NCI-H1105 (cell line): Measurements from ENCODE around the gene TSPAN18.

Source experiments
- DNase-seq: peaks from one replicate; lab custom pipeline; 2025; lab: John Stamatoyannopoulos, UW

The TSPAN18 gene

DNA sequence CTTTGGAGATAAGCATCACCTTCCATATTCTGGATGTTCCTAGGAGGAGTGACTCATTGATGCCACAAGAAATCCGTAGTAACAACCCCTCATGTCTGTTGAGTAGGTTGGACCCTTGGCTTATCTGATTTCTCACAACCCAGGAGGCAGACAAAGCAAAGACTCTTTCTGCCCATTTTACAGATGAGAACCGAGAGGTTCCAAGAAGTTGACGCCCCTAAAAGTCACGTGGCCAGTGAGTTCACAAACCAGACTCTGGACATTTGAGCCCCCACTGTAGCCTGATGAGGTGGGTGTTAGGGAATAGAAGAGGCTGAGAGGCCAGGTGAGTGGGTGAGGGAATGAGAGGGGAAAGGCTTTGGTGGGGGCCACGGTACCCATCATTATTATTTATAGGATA lies 70.3 kb downstream of the TSPAN18 start:
- DNase-seq: no peak

DNA sequence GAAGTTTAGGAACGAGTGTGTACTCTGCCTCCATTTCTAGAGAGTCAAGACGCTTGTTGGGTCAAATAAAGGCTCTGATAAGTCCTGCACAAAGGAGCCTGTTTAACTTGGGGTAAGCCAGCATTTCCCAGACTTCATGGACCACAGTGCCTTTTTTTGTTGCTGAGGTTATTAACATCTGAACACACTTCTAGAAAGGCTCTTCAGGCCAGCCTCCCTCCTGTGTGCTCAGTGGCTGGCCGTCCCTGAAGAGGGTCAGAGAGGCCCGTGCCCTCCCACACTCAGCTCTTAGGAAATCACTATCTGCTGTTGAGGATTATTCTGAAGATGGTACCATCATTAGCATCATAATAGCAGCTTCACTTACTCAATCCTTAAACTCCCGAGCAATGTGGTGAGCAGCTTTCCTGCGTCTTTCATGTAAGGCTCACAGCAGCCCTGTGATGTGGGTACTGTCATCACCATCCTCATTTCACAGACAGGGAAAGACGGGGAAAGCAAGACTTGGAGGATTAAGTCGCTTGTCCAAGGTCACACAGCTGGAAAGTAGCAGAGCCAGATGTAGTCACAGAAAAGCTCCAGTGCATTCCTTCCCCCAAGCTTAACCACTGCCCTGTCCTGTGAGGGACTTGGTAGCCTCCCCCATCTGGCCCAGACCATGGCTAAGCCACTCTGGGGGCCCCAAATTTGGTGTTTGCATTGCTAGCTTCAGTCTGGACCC lies 71.3 kb downstream of the TSPAN18 start:
- DNase-seq: no peak

DNA sequence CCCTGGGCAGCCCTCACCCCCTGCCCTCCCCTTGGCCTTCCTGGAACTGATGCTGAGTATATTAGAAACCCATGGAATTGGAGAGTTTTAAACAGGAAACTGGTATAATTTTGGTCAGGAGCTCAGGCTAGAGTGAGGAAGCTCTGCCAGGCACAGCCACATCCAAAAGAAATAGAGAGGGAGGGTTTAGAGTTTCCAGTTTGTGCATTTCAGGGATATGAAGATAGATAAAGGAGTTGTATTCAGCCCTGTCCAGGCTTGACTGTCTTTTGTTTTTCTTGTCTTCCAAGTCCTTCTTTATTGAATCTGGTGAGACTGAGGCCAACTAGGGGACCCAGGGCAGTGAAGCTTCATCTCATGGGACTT lies 71.8 kb downstream of the TSPAN18 start:
- no peak for DNase-seq

DNA sequence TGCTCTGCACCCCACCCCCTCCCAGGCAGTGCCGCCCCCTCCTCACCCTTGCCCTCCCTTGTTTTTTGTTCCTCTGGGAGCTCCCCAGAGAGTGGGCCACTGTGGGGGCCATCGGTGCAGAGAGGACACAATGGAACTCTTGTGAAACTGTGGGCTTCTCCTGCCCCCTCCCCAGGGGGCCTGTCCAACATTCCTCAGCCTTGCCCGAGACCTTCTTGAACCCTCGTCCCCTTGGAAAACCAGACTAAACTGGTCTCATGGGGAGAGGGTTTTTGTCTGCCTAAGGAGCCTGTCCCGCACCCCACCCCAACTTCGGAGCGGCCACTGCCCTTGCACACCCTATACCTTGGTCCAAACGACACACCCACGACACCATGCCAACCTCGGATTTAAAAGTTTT lies 72.2 kb downstream of the TSPAN18 start:
- no peak for DNase-seq

DNA sequence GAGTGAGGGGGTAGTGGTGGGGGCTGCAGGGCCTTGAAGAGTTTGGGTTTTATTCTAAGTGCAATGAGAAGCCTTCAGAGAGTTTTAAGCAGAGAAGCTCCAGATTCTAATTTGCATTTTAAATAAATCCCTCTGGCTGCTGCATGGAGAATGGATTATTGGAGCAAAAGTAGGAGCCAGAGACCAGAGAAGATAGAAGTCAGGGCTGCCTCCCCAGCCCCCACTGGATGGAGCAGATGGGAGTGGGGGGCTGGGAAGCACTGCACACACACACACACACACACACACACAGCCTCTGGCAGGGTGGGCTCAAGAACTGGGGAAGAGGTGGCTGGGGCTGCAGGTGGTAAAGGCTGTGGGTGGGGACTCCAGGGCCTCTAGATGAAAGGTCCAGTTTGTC lies 75.6 kb downstream of the TSPAN18 start:
- DNase-seq: no peak

DNA sequence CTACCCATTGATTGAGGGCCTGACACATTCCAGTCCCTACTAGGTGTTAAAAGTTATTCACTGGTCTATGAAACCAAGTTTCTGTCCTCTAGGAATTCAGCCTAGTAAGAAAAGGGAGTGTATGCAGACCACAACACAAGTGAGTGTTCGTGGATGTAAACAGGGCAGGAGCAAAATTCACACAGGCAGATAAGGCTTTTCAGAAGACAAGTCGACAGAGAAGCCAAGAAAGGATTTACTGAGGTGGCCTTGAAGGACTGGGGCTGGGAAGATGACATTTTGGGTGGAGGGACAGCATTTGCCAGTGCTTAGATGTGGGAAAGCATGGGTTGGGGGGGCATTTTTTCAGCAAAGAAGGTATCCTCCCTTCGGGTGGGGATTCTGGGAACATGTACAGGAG lies 76.2 kb downstream of the TSPAN18 start:
- DNase-seq: no peak

DNA sequence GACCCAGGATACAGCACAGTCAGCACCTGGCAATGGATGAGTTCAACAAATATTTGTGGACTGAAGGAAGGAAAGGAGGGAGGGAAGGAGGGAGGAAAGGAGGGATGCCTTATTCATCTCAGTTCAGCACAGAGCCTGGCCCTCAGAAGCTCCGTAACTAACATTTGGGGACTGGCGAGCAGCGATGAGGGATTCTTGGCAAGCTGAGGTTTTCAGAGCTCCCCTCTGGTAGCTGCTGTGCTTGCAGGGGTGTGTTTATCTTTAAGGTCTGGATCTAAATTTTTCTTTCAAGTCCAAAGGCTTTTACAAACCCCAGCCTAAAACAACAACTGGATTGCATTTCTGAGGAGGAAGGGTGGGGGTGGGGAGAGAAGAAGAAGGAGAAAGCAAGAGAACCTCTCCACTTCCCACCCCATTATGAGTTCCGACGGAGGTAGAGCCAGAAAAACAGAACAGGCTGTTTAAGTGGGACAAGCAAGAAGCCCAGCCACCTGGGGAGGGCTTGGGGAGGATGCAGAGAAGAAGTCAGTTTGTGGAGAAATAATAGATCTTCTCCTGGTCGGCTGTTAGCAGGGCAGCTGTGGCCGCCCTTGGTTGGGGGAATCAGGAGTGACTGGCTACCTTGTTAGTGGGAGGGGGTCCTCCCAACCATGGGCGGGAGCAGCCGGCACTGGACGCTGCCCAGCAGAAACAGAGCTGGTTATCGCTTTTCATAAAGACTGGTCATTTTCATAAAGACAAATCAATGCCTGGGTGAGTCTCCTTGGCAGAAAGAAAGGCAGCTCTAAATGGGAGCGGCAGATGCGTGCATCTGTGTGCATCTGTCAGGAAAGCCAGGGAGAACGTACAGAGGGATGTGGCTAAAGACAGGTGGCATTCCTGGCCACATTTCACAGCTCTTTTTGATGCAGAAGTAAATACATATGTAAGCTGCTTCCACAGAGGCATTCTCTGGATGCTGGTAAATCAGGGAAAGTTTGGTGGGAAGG lies 78.0 kb downstream of the TSPAN18 start:
- no peak for DNase-seq

DNA sequence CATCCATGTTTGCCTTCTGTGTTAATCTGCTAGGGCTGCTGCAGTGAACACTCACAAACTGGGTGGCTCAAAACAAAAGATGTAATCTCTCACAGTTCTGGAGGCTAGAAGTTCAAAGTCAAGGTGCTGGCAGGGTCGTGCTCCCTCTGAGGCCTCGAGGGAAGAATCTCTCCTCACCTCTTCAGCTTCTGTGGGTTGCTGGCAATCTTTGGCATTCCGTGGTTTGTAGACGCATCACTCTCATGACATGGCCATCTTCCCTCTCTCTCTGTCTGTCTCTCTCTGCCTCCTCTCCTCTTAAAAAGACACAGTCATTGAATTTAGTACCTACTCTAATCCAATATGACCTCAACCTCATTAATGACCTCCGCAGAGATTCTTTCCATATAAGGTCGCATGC lies 78.8 kb downstream of the TSPAN18 start:
- DNase-seq: no peak

DNA sequence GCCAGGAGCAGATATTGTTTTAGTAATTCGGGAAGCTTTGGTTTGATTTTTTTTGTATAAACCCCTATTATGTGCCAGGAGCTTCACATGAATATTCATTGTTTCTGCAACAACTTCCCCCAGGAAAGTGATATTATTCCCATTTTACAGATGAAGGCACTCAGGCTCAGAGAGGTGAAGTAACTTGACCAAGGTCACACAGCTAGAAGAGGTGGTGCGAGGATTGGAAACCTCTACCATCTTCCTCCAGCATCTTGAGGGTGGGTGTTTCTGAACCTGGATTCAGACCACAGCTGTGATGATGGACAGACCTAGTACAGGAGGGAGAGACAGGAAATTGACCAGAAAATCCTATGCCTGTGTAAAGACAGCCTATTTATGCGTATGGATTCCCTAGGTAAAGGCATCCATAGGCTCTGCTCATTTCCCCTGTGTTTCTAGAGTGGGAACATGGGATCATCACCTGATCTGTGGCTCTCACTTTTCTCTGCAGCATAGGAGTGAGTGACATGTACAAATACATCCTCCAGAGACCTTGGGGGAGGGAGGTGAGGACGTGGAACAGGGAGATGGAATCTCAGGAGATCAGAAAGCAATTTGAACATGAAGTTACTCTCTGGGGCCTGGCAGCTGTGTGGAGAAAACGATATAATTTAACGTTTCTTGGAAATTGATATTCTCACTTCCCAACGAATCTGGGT lies 81.4 kb downstream of the TSPAN18 start:
- DNase-seq: no peak

DNA sequence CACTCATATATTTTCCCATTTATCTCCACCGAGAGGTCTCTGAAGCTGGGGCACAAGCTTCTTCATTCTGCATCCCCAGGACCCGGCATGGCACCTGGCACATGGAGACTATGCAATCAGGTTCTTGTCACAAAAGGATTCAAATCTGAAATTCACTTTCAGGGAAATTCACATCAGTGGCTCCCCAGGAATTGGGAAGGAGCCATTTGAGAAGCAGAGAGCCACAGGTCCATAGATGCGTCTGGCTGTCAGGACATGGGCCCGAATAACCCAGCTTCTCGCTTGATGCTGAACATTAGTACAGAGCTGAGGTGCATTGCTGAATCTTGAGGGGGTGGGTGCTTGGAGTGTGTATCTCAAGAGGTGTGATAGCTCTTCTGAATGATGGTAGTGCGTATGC lies 82.5 kb downstream of the TSPAN18 start:
- DNase-seq: no peak

DNA sequence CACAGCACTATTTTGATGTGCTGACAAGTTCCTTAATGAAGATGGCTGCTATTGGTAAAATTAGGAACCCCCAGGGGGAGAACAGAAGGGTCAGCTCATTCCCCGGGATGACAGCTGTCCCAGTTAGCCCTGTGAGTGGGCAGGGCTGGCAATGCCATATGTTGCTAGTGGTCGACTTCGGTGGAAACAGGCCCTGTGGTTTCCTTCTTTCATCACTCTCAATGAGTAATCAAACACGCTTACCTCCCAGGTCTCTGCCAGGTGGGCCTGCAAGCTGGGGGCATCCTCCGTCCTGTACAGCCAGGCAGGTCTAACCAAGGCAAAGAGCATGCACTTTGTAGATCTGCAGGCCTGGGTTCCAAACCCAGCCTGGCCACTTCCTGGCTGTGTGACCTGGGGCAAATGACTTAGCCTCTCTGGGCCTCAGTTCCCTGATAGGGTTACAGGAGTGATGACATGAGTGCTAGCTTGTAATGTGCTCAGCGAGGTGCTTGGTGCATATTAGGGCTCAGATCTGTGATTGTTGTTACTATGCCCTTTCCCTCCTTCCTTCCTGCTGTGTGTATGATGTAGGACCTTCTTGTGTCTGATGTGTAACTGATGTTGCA lies 85.2 kb downstream of the TSPAN18 start:
- DNase-seq: no peak

DNA sequence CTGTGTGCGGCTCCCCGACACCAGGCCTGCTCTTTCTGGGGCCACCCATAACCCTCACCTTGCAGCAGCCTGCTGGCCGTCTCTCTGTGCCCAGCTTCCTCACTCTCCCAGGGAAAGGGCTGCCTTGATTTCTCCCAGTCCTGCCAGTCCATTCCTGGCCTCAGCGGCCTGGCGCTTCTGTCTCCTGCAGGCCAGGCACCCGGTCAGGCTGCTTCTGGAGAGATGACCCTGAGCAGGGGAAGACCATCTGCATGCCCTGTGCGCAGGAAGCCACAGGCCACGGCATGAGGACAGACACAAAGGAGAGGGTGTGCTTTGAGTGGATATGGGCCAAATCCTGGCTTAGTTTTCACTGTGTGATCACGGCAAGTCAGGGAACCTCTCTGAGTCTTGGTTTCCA lies 86.2 kb downstream of the TSPAN18 start:
- DNase-seq: no peak

DNA sequence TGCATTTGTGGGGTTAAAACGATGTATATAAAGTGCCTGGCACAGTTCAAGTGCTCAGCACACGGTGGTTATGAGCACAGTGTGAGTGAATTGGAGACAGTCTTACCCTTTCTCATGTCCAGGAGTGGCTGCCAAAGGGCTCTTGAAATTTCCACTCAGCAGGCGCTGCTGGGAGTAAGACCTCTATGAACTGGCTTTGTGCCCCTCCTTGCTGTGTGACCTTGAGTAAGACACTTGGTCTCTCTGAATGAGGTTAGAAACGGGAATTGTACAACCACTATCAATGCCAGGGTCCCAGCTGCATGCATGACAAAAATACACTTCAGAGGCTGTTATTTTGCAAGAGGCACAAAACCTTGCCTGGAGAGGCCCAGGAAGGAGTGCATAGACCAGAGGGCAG lies 86.6 kb downstream of the TSPAN18 start:
- no peak for DNase-seq

DNA sequence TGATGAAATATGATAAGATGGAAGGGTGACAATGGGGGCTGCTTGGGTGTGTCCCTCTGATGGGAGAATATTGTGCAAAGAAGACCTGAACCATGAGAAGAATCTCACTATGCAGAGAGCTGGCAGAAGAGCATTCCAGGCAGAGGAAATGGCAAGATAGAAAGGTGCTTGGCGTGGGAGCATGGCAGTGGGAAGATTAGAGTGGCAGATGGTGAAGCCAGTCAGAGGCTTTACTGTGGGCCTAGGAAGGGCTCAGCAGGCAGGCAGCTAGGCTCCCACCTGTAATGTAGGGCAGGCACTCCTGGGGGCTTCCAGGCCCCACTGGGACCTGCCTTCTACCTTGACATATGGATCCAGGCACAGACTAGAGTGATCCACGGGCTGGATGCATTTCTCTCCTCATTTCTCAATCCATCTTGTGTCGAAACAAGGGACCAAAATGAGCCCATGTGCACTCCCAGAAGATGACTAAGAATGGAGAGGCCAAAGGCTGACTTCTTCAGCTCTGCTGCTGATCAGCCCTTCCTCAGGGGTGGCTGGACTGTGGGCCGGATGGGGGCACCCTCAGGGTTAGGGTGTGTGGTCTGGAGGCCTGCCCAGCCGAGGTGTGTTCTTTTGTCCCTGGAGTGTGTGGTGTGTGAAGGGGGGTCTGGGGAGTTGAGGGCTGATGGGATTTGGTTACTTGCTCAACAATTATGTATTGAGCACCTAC lies 88.3 kb downstream of the TSPAN18 start:
- no peak for DNase-seq

DNA sequence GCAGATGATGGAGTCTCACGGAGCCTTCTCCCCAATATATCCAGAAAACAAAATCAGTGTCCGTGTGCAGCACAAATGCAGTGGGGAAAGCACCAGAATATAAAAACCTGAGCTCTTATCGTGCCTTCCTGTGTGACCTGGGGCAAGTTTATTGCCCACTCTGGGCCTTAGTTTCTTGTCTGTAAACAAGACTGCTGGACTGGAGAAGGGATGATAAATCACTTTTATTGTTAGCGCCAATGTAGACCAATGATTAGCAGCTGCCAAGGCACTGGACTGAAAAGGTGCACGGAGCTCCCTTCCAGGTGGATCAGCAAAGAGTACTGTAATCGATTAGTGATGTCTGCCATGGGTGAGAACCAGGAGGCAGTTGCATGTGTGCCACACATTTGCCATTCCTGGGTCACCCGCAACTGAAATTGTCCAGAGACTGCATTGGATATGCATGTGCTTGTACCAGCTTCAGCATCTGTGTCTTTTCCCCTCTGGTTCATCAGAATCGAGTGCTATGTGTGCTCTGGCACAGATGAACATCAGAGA lies 89.2 kb downstream of the TSPAN18 start:
- no peak for DNase-seq

DNA sequence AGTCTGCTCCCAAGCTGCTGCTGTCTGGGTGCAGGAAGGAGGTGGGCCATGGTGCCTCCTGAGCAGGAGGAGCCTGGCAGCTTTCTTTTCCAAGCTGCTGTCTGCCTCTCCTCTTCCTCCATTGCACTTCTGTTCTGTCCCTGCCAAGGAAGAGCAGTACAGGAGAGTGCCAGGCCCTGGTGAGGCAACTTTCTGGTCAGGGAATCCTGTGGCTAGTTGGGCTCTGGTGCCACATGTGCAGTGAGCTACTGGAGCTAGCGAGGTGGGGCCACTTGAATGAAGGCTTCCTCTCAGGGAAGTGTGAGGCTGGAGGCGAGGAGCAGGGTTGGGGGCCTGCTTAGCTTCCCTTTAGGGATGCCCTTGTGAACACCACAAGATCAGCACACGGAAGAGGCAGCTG lies 90.0 kb downstream of the TSPAN18 start:
- DNase-seq: no peak

DNA sequence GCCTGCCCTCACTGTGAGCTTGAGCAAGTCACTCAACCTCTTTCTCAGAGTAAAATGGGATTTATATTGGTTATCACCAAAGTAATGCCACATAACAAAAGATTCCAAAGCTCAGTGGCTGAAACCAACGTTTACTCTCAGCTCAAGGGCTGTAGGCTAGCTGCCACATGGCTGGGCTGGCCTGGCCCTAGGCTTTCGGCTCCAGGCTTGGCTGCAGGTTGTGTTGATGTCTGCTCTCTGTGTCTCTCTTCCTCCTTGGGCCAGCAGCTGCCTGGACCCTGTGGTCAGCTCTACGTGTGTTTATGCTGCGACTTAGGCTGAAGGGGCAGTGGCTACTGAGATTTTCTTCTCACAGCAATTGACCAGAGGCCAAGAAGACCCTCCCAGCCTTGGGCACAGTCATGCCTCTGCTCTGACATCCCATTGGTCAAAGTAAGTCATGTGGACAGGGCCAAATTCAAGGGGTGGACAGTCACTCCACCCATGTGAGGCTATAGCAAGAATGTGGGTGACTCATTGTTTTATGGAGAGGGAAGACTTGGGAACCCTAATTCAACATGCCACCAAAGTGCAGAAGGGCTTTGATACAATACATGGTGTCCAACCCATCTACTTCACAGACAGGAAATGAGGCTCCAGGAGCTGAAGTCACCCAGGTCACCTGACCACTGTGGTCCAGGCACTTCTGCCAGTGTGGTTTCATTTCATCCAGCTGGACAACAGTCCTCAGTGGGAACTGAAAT lies 90.6 kb downstream of the TSPAN18 start:
- no peak for DNase-seq

DNA sequence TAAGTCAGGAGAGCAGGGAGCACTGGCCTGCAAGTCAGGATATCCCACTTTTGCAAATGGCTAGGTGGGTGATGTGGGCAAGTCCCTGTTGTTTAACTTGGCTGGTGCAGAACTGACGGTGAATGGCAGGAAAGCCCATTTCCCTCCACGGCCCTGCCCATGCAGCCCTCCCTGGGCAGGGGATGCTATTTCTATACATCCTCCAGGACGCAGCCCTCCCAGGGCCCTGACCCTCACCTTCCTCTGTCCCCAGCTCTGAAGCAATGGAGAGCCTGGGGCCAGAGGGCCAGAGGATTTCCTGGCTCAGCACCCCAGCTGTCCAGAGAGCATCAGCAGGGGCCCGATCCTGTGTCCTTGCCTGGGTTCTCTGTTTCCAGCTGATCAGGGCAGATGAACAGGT lies 91.3 kb downstream of the TSPAN18 start:
- DNase-seq: no peak

DNA sequence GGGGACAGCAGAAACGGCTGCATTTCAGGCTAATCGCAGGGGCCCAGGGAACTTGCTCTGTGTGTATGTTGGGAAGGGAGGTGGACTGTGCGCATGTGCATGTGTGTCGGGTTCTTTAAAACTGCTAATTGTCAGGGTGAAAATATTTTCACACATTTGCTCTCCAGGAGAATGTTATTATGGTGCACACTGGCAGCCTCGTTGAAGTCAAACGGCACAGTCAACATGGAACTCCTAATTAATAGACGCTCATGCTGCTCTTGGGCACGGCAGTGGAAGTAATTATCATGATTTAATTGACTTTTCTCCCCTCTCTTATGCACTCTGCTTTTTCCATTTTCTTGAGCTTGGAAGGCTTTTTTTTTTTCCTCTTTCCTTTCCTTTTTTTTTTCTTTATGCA lies 92.6 kb downstream of the TSPAN18 start:
- no peak for DNase-seq

DNA sequence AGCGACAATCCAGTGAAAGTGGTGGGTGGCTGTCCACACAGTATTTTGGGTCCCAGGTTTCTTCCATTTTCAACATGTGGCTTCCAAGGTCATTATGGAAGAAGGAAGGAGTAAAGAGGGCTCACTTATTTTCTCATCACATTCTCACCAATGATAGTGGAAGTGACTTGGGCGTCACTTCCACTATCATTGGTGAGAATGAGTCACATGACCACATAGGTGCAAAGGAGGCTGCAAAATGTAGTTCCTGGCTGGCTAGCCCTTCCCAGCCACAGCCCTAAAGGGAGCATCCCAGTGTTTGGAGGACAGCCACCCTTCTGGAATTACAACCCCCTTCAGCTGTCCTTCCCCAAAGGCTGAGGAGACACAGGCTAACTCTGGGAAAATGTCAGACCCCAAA lies 95.6 kb downstream of the TSPAN18 start:
- DNase-seq: no peak

DNA sequence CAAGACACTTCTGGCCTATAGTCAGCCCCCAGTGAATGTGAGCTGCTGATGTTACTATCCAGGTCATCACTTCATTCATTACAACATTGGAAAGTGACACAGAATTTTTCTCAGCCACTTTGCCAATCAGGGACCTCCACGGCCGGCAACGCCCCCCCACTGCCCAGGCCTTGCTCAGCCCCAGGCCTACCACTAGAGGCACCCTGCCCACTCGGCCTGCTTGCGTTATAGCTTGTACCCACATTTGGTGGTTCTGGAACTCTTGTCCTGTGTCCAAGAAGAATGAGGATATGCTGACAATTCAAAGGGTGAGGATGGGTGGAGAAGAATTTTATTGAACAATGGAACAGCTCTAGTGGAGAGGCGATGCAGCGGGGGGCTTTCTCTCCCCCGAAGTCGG lies 96.2 kb downstream of the TSPAN18 start:
- no peak for DNase-seq
